DOHH2 (cell line): ENCODE results near the gene LRTM2.

Experiments used
- H3F3A ChIP-seq: fragments of 200-600 bp; sonication (generic), shearing (Covaris generic); 2 replicates; pipeline ENCODE4 v1.6.0; 2016; ENCODE audit warnings: antibody characterized with exemption, mild to moderate bottlenecking; ENCODE audit not compliant: control insufficient read depth, insufficient read depth
- H3K27ac ChIP-seq: fragments of 200-600 bp; sonication (generic); 2 replicates; pipeline ENCODE4 v1.5.1; 2014; ENCODE audit warnings: low read depth, mild to moderate bottlenecking, low read length, moderate library complexity
- H3K27me3 ChIP-seq: fragments of 200-600 bp; sonication (generic); 2 replicates; pipeline ENCODE4 v1.6.1; 2014; ENCODE audit warnings: mild to moderate bottlenecking, low read length, mixed read lengths; ENCODE audit not compliant: control insufficient read depth
- H3K36me3 ChIP-seq: fragments of 200-600 bp; sonication (generic); 2 replicates; pipeline ENCODE4 v1.6.1; 2014; ENCODE audit warnings: mild to moderate bottlenecking, low read length, moderate library complexity, mixed read lengths; ENCODE audit not compliant: control insufficient read depth
- H3K4me1 ChIP-seq: fragments of 200-600 bp; sonication (generic); 2 replicates; pipeline ENCODE4 v1.6.1; 2014; ENCODE audit warnings: mild to moderate bottlenecking, low read length, mixed read lengths; ENCODE audit not compliant: control insufficient read depth
- H3K4me2 ChIP-seq: fragments of 200-600 bp; sonication (generic); 2 replicates; pipeline ENCODE4 v1.6.0; 2014; ENCODE audit warnings: mild to moderate bottlenecking, low read length, moderate library complexity
- H3K4me3 ChIP-seq: fragments of 200-600 bp; sonication (generic); 2 replicates; pipeline ENCODE4 v1.5.1; 2014; ENCODE audit warnings: mild to moderate bottlenecking, low read length, mixed read lengths
- H3K79me2 ChIP-seq: fragments of 200-600 bp; sonication (generic); 2 replicates; pipeline ENCODE4 v1.6.1; 2014; ENCODE audit warnings: mild to moderate bottlenecking, low read length, mixed read lengths; ENCODE audit not compliant: control insufficient read depth
- H3K9me2 ChIP-seq: fragments of 200-600 bp; sonication (generic); replicated peaks from 2 replicates; pipeline ENCODE4 v1.6.1; 2014; ENCODE audit warnings: mild to moderate bottlenecking, low read length, mixed read lengths; ENCODE audit not compliant: control insufficient read depth
- H3K9me3 ChIP-seq: fragments of 200-600 bp; sonication (generic); 2 replicates; pipeline ENCODE4 v1.6.1; 2014; ENCODE audit warnings: antibody characterized with exemption, low read length, mixed read lengths; ENCODE audit not compliant: control insufficient read depth, insufficient read depth
- H4K20me1 ChIP-seq: fragments of 200-600 bp; sonication (generic); 2 replicates; pipeline ENCODE4 v1.6.0; 2014; ENCODE audit warnings: low read depth, mild to moderate bottlenecking, antibody characterized with exemption, low read length, moderate library complexity; ENCODE audit not compliant: control insufficient read depth, insufficient read depth
- EZH2phosphoT487 ChIP-seq: fragments of 200-600 bp; sonication (generic); IDR thresholded peaks from 2 replicates; pipeline ENCODE4 v1.6.1; 2017; ENCODE audit warnings: borderline replicate concordance, mild to moderate bottlenecking, antibody characterized with exemption, low read length, moderate library complexity, mixed read lengths
- TF ChIP-seq, protein P1 (sequence below): fragments of 200-600 bp; sonication (generic); IDR thresholded peaks from one replicate; pipeline ENCODE4 v1.5.1; 2014; ENCODE audit warnings: antibody characterized with exemption, mild to moderate bottlenecking, low read depth, low read length; ENCODE audit not compliant: poor library complexity, severe bottlenecking

LRTM2 gene

DNA sequence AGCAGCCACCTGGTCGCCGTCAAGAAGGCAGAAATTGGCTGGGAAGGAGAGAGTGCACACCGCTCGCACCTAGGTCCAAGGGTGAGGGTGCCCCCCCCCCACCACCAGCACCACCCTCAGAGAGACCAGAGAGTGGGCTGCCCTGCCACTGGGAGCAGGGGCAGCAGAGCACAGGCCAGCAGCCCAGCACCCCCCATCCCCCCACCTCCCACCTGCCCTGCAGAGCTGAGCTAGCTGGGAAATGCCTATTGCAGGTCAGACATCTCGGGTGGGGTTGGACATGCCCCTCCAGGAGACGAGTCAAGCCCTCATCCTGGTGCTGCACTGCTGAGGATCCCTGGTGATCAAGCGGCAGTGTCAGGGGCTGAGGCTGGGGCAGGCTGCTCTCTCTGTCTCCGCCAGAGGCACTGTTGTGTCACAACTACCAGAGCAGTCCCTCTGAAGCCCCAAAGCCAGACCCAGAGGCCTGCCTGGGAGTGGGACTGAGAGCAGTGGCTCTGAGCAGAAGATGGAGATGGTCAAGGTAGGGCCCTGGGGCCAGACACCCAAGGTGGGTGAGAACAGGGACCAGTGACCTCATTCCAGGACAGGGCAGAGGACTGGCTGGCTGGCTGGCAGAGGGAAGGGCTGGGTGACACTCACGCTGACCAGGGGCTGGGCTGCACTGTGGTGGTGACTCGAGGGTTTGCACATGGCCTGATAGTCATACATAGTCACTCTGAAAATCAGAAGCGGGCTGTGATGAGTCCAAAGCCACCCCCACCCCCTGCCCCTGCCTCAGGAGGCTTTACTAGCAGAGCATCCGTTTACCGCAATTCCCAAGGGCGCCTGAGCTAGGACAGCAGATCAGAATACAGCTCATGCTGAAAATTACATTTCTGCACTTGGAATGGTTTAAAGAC lies 19.7 kb upstream of the LRTM2 start:
- Histone ChIP-seq H3K79me2 (peaks cover 3% of the 10 kb centered on the region; the same call in 1 of the 2 replicates), H4K20me1 (no peaks in the 10 kb centered on the region), H3K27me3 (no peaks in the 10 kb centered on the region), H3K4me3 (peak overlapping the region; percentile 68), H3K4me2 (peak overlapping the region; percentile 95), H3K4me1 (peaks cover 51% of the 10 kb centered on the region), H3K36me3 (no peaks in the 10 kb centered on the region), H3K27ac (no peak overlapping the region), H3K9me2 (no peaks in the 10 kb centered on the region), H3K9me3 (no peaks in the 10 kb centered on the region), H3F3A (peaks cover 2% of the 10 kb centered on the region)
- no peak for TF ChIP-seq EZH2phosphoT487
- TF ChIP-seq, protein P1, sequence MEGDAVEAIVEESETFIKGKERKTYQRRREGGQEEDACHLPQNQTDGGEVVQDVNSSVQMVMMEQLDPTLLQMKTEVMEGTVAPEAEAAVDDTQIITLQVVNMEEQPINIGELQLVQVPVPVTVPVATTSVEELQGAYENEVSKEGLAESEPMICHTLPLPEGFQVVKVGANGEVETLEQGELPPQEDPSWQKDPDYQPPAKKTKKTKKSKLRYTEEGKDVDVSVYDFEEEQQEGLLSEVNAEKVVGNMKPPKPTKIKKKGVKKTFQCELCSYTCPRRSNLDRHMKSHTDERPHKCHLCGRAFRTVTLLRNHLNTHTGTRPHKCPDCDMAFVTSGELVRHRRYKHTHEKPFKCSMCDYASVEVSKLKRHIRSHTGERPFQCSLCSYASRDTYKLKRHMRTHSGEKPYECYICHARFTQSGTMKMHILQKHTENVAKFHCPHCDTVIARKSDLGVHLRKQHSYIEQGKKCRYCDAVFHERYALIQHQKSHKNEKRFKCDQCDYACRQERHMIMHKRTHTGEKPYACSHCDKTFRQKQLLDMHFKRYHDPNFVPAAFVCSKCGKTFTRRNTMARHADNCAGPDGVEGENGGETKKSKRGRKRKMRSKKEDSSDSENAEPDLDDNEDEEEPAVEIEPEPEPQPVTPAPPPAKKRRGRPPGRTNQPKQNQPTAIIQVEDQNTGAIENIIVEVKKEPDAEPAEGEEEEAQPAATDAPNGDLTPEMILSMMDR, result peak; percentile 74

DNA sequence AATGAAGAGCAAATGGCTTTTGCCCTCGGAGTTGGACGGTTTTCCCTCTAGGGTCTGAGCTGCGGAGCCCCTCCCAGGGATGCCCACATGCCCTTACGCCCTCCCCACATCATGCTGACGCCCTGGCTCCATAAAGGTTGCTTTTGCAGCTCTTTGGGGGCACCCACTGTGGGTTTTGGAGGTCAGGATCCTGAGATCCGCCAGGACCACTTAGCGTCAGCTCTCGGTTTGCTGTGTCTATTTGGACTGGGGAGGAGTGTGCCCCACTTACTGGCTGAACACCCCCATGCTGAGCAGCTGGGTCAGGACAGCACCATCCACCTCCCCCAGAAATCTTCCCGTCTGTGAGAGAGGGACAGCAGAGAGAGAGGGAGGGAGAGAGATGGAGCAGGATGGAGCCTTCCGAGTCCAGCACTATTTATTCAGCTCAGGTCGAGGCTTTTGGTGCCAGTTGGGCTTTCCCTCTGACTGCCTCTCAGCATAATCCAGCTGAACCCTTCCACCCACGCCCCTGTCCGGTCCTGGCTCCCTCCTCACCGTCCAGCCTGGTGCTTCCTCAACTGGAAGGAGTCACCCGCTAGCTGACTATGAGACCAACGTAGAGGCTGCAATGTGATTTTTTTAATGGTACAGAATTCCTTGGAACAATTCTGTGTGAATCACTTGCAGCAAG lies 18.9 kb upstream of the LRTM2 start:
- Histone ChIP-seq H3K9me3 (no peaks in the 10 kb centered on the region), H3K27ac (no peak overlapping the region), H3K36me3 (no peaks in the 10 kb centered on the region), H3K9me2 (no peaks in the 10 kb centered on the region), H3K4me2 (peak overlapping the region; percentile 95), H3K79me2 (peaks cover under 1% of the 10 kb centered on the region; the same call in 1 of the 2 replicates), H4K20me1 (no peaks in the 10 kb centered on the region), H3K4me1 (peaks cover 45% of the 10 kb centered on the region), H3F3A (peaks cover 2% of the 10 kb centered on the region), H3K4me3 (peak overlapping the region; percentile 68), H3K27me3 (no peaks in the 10 kb centered on the region)
- no peak for TF ChIP-seq EZH2phosphoT487
- TF ChIP-seq, protein P1, result no peak

DNA sequence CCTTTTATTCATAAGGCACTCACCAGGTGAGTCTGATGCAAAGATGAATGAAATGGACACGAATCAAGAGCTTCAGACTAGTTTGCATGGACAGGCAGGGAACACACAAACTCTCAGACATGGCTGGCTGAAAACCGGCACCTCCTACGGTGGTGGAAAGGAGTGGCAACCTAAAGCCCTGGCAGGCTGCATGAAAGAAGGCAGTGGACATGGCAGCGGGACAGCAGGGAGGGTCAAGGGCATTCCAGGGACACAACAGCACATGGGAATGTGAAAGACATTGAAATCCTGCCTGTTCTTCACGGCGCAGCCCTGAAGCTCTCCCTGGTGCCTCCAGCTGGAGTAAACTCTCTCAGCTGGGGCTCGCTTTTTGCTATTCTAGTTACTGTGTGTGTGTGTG lies 16.6 kb upstream of the LRTM2 start:
- no peaks in the 10 kb centered on the region for H3K9me3 ChIP-seq
- H3K4me2 ChIP-seq, result no peak overlapping the region
- H4K20me1 ChIP-seq, result no peaks in the 10 kb centered on the region
- H3K79me2 ChIP-seq, result no peaks in the 10 kb centered on the region
- H3K4me1 ChIP-seq, result peaks cover 31% of the 10 kb centered on the region
- no peaks in the 10 kb centered on the region for H3K36me3 ChIP-seq
- TF ChIP-seq EZH2phosphoT487, result no peak
- TF ChIP-seq, protein P1, result no peak
- H3F3A ChIP-seq, result no peaks in the 10 kb centered on the region
- H3K27me3 ChIP-seq, result no peaks in the 10 kb centered on the region
- H3K9me2 ChIP-seq, result no peaks in the 10 kb centered on the region
- H3K4me3 ChIP-seq, result no peak overlapping the region
- no peak overlapping the region for H3K27ac ChIP-seq
